Measurements from ENCODE around the gene GPC5.

The GPC5 gene

DNA sequence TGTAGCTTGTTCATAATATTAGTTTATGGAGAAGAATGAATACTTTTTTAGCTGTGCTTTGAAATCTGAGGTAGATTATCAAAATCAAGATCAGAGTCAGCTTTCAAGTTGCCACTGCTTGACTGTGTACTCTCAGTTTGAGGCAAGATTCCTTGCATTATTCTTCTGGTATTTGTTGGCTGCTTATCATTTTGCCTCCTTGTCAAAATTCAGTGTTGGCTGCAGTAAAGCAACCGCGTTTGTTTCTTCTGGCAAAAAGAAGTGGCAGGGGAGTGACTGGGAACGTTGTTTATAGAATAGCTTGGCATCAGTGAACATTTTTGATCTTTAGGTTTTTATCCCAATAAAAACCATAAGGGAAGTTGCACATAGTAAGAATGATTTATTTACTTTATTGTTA is 1408.9 kb downstream of the GPC5 start:
- H3K9me3 Mint-ChIP-seq: peaks cover 3% of the 10 kb centered on the region
- H3K36me3 Mint-ChIP-seq: no peaks in the 10 kb centered on the region
- H3K27me3 Mint-ChIP-seq: no peaks in the 10 kb centered on the region
- H3K4me3 Mint-ChIP-seq: no peak overlapping the region
- H3K4me1 Mint-ChIP-seq: peaks cover 8% of the 10 kb centered on the region
- CTCF ChIA-PET: interaction anchor here (0.6 kb wide), 1 partner anchor 1494 kb away, joined by 3 read pairs; no protein-coding TSS in a partner anchor
- DNase-seq: no peak
- H3K27ac Mint-ChIP-seq: no peak overlapping the region

DNA sequence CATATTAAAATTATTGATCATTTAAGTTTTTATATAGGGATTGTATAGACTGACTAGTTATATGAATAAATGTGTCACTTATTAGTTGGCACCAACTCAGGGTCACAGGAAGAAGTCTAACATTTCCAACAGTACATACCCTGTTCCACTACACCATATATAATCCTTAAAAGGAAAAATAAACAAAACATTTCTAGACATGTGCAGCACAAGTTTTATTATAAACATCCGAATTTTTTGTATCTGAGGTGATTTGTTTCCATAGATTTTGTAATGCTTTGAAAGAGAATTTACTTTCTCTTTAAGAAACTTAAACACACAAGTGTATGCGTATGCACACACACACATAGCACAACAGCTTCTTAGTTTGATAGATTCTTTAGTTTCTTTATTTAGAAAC is 1409.5 kb downstream of the GPC5 start:
- H3K27me3 Mint-ChIP-seq: no peaks in the 10 kb centered on the region
- H3K4me3 Mint-ChIP-seq: no peak overlapping the region
- H3K9me3 Mint-ChIP-seq: peaks cover 3% of the 10 kb centered on the region
- CTCF ChIA-PET: no interaction called here
- no peak for DNase-seq
- peaks cover 8% of the 10 kb centered on the region for H3K4me1 Mint-ChIP-seq
- no peaks in the 10 kb centered on the region for H3K36me3 Mint-ChIP-seq
- H3K27ac Mint-ChIP-seq: no peak overlapping the region

DNA sequence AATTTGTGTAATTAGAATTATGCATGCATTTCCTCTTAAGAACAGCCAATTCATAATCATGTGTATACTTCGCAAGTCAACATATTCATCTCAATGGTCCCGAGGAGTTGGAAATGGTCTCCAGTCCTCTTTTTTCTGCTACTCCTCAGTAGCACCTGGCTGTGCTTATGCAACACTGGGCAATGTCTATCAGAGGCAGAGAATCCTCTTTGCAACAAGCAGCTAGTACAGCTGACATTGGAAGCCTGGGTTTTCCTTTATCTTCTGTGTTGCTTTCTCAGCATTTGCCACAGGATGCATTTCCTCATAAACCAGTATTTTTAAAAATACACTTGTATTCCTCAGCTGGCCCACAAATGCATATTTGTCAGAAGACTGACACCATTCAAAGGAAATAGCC is 1422.9 kb downstream of the GPC5 start:
- Mint-ChIP-seq H3K4me1 (no peaks in the 10 kb centered on the region), H3K9me3 (no peaks in the 10 kb centered on the region), H3K27ac (no peak overlapping the region), H3K27me3 (no peaks in the 10 kb centered on the region), H3K36me3 (no peaks in the 10 kb centered on the region), H3K4me3 (no peak overlapping the region)
- CTCF ChIA-PET: no interaction called here
- no peak for DNase-seq

DNA sequence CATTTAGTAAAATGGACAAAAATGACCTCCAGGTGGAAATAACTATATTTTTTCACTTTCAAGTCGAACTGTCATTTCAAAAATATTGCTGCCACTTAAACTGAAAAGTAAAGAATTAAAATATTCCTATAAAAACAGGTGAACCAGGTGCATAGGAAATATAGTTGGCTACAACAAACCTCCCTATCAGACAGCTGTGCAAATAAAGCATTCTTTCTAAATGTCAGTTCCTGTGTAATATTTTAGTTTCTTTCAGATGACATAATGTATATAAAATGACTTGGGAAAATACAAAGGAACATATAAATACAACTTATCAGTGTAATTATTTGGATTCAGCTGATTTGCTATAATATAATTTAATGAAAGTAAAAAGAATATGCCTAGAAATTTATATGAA is 1424.6 kb downstream of the GPC5 start:
- Mint-ChIP-seq H3K27me3 (no peaks in the 10 kb centered on the region), H3K27ac (no peak overlapping the region), H3K9me3 (no peaks in the 10 kb centered on the region), H3K36me3 (no peaks in the 10 kb centered on the region), H3K4me3 (no peak overlapping the region), H3K4me1 (no peaks in the 10 kb centered on the region)
- DNase-seq: no peak
- CTCF ChIA-PET: no interaction called here

DNA sequence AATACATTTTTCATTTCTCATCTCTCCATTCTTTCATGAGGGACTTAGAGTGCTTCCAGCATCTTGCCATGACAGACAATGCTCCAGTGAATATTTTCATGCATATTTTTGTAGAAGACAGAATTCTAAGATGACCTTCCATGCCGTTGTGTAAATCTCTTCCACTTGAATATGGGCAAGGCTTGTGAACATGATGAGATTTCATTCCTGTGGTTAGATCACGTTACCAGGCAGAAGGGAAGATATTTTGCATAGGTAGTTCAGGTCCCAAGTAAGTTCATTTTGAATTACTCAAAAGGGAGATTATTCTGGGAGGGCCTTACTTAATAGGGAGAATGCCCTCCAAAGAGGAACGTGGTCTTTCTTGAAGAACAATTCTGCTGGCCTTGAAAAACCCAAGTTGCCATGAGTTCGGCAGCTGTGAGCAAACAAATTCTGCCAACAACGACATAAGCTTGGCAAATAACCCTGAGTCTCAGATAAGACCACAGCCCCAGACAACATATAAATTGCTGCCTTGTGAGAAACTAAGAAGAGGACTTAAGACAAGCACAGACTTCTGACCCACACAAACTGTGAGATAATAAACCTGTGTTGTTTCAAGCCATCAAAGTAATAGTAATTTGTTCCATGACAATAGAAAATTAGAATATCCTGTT is 1427.6 kb downstream of the GPC5 start:
- Mint-ChIP-seq H3K4me1 (no peaks in the 10 kb centered on the region), H3K36me3 (no peaks in the 10 kb centered on the region), H3K27me3 (no peaks in the 10 kb centered on the region), H3K27ac (no peak overlapping the region), H3K4me3 (no peak overlapping the region), H3K9me3 (no peaks in the 10 kb centered on the region)
- DNase-seq: no peak
- CTCF ChIA-PET: no interaction called here

DNA sequence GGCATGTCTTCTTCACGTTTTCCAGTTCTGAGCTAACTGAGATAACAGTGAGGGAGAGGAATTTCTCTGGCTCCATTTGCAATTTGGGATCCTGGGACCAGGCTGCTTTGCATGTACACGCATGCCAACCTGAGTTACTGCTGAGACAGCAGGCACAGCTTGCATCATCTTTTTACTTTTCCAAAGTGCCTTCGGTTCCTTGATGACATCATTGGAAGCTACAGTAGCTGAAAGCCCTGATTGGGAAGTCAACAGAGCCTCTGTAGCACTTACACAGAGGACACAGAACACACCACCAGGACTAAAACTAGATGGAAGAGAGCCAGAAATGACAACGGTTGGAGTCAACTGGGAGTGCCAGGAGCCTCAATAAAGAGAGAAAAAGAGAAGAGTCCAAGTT is 1429.1 kb downstream of the GPC5 start:
- DNase-seq: no peak
- H3K4me3 Mint-ChIP-seq: no peak overlapping the region
- no peaks in the 10 kb centered on the region for H3K4me1 Mint-ChIP-seq
- H3K9me3 Mint-ChIP-seq: no peaks in the 10 kb centered on the region
- H3K27me3 Mint-ChIP-seq: no peaks in the 10 kb centered on the region
- no peaks in the 10 kb centered on the region for H3K36me3 Mint-ChIP-seq
- no peak overlapping the region for H3K27ac Mint-ChIP-seq
- CTCF ChIA-PET: no interaction called here

DNA sequence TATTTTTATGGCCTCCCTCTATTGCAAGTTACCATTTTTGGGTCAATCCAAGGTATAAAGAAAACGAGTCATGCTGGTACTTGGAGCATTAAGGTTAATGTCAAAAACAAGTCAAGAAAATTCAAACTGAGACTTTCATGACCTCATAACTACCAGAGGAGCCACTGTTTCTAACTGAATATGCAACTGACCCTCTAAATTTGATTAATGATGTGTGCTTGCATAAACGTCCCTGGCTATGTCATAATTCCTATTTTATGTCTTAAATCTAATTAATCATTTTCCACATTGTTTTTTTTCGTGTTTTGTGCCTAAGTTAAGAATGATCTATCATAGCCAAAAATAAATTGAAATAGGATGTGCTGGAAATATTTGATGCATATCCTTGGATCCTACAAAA is 1431.5 kb downstream of the GPC5 start:
- Mint-ChIP-seq H3K4me1 (no peaks in the 10 kb centered on the region), H3K27me3 (no peaks in the 10 kb centered on the region), H3K36me3 (no peaks in the 10 kb centered on the region), H3K4me3 (no peak overlapping the region), H3K27ac (no peak overlapping the region), H3K9me3 (no peaks in the 10 kb centered on the region)
- no peak for DNase-seq
- CTCF ChIA-PET: no interaction called here

DNA sequence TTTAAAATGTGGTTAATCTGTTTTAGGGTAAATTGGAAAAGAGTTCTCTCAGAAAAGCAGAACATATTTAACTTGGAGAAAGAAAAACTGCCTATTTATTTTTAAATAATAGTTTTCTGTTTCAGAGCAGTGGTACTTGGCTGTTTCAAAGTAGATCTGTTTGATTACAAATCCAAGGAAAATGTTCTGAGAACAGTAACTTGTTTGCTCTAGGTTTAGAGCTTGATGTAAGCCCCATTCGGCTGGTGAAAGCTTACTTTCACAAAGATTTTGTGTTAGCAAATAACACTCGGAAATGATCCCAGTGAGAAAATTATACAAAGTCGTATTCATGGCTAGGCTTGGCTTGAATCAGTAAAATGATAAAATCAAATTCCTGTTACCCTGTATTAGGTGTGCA is 1432.4 kb downstream of the GPC5 start:
- CTCF ChIA-PET: no interaction called here
- no peak overlapping the region for H3K27ac Mint-ChIP-seq
- H3K36me3 Mint-ChIP-seq: no peaks in the 10 kb centered on the region

DNA sequence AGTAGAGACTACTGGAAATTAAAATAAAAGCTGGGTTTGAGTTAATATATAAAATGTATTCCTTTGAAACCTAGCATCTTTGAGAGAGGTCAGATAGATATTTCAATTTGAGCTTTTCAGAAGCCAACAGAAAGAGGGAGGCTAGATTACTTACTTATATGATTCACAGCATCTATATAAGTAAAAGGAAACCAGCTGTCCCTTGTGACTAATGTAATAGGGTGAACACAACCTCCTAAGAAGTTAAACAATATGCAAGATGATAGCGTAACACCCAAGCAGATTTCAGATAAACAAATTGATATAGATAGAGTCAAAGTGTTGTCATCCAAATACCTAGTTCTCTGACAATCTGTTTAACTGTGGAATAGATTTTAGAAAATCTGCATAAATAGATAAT is 1434.7 kb downstream of the GPC5 start:
- CTCF ChIA-PET: no interaction called here

More for the DNA sequence above, 1432.4 kb downstream of the GPC5 start:
- Mint-ChIP-seq H3K4me1 (no peaks in the 10 kb centered on the region), H3K4me3 (no peak overlapping the region), H3K27me3 (no peaks in the 10 kb centered on the region), H3K9me3 (no peaks in the 10 kb centered on the region)
- DNase-seq: no peak

DNA sequence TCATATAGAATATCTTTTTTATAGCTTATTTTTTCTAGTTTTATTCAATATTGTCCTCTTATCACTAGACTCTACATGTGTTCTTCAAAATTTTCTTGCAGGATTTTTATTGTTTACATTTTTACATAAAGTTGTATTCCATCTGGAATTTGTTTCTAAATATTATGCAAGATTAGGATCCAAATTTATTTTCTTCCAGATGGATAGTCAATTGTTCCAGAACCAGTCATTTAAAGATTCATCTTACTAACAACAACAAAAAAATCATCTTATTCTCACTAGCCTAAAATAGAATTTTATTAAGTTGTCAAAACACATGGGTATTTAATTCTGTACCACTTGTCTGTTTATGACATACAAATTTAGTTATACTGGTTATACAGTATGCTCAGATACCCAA is 1437.8 kb downstream of the GPC5 start:
- H3K27ac Mint-ChIP-seq: no peak overlapping the region
- H3K9me3 Mint-ChIP-seq: peaks cover 2% of the 10 kb centered on the region
- DNase-seq: no peak
- no peaks in the 10 kb centered on the region for H3K4me1 Mint-ChIP-seq
- no peak overlapping the region for H3K4me3 Mint-ChIP-seq
- CTCF ChIA-PET: no interaction called here
- no peaks in the 10 kb centered on the region for H3K36me3 Mint-ChIP-seq
- H3K27me3 Mint-ChIP-seq: no peaks in the 10 kb centered on the region

More for the DNA sequence above, 1434.7 kb downstream of the GPC5 start:
- Mint-ChIP-seq H3K36me3 (no peaks in the 10 kb centered on the region), H3K27ac (no peak overlapping the region), H3K4me1 (no peaks in the 10 kb centered on the region), H3K27me3 (no peaks in the 10 kb centered on the region), H3K9me3 (peaks cover 2% of the 10 kb centered on the region), H3K4me3 (no peak overlapping the region)
- no peak for DNase-seq

DNA sequence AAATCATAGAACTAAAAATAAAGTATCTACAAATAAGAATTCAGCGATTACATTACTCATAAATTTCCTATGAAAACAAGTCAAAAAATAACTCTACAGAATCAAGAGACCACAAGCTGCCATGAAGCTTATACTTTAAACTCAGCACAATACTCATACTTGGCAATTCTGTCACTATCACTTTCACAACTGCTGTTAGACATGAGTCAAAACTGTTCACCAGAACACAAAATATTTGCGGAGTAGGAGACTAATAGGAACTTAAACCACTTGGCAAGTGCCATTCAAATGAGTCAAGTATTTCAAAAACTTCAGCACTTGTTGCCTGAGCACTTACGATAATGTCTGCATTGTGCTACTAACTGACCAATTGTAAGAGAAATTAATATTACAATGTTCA is 1440.4 kb downstream of the GPC5 start:
- Mint-ChIP-seq H3K9me3 (peaks cover 2% of the 10 kb centered on the region), H3K4me1 (no peaks in the 10 kb centered on the region), H3K27ac (no peak overlapping the region), H3K27me3 (no peaks in the 10 kb centered on the region), H3K36me3 (no peaks in the 10 kb centered on the region), H3K4me3 (no peak overlapping the region)
- CTCF ChIA-PET: no interaction called here
- no peak for DNase-seq

DNA sequence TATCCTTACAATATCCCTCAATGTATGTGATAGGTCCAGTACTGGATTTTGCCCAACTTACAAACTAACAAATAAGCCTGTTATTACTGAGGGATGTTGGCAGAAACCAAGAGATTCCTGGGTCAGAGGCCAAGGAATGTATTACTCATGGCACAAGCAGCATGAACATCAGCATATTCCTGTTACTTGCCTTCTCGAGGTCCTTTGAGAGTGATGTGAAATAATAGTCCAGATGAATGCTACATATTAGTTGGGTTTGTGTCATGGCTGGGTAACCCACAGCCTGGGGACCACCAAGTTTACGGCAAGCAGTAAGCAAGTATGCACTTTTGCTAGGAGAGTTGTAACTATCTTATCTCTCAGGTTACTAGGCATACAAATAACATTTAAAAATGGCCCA is 1443.7 kb downstream of the GPC5 start:
- no peak overlapping the region for H3K4me3 Mint-ChIP-seq
- H3K27ac Mint-ChIP-seq: no peak overlapping the region
- H3K4me1 Mint-ChIP-seq: no peaks in the 10 kb centered on the region
- no peaks in the 10 kb centered on the region for H3K36me3 Mint-ChIP-seq
- no peaks in the 10 kb centered on the region for H3K27me3 Mint-ChIP-seq
- CTCF ChIA-PET: no interaction called here
- peaks cover under 1% of the 10 kb centered on the region for H3K9me3 Mint-ChIP-seq
- DNase-seq: no peak

DNA sequence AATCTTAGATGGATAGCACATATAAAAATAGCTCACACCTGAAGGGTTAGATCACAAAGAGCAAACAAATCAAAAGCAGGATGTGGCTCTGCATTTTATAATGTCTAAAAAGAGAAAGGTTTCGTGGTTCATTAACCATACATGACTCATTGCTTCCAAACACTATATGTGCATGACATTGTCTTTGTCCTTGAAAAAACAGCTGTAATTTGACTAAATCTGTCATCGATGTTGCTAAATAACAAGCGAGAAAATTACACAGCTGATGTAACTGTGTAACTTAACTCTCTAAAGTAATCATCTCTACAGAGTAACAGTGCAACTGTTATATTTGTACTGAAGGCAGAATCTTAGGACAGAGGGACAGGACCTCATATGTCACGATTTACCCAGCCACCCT is 1445.1 kb downstream of the GPC5 start:
- no peak for DNase-seq
- Mint-ChIP-seq H3K27ac (no peak overlapping the region), H3K4me3 (no peak overlapping the region), H3K9me3 (no peaks in the 10 kb centered on the region), H3K27me3 (no peaks in the 10 kb centered on the region), H3K36me3 (no peaks in the 10 kb centered on the region), H3K4me1 (no peaks in the 10 kb centered on the region)
- CTCF ChIA-PET: no interaction called here

DNA sequence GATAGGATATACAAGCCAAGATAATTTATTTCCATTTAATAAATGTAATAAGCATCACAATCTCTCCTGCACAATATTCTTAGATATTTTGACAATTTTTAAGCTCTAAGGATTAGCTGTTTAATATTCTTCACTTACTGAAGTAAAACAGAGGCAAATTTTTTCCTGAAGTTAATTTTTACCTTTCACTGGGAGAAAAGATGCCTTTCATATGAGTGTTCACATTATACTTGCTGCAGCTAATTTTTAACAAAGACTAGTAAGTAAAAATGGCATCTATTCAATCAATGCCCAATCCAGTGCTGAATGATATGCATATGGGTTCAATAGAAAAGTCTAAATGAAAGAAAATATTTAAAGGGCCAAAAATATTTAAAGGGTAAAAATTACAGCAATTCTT is 1451.0 kb downstream of the GPC5 start:
- H3K4me3 Mint-ChIP-seq: no peak overlapping the region
- H3K9me3 Mint-ChIP-seq: peaks cover 2% of the 10 kb centered on the region
- CTCF ChIA-PET: no interaction called here
- no peaks in the 10 kb centered on the region for H3K36me3 Mint-ChIP-seq
- H3K4me1 Mint-ChIP-seq: no peaks in the 10 kb centered on the region
- H3K27me3 Mint-ChIP-seq: no peaks in the 10 kb centered on the region
- DNase-seq: no peak
- H3K27ac Mint-ChIP-seq: no peak overlapping the region

DNA sequence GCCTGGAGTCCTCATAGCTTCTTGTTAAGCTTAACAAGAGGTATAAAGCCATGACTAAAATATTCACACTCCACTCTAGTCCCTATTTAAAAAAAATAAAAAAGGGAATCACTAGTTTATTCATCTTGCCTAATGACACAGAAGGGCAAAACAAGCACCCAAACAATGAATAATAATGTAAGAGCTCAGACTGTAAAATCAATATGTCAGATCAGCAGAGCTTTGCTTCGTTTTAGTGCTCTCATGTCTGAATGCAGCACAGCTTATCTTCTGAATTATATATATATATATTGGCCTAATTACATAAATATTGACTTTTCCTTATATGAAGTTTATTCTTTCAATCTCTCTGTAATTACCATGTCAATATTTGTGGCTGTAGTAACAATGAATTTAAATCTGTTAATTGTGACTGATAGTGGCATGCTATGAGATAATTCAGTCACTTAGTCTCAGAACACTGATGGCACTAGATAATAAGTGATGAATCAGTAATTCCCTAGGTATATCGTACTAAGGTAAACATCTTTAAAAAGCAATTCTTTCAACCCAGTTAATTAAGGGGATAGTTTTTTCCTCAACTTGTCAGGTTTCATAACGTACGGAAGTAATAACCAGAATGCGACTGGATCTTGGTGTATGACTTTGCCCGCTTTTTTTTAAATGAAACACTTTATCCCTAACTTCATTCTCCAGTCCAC is 1466.3 kb downstream of the GPC5 start:
- Mint-ChIP-seq H3K4me3 (no peak overlapping the region), H3K27me3 (no peaks in the 10 kb centered on the region), H3K4me1 (no peaks in the 10 kb centered on the region), H3K36me3 (no peaks in the 10 kb centered on the region), H3K27ac (no peak overlapping the region), H3K9me3 (no peaks in the 10 kb centered on the region)
- DNase-seq: no peak
- CTCF ChIA-PET: no interaction called here
